GM19328 (cell line): ENCODE data around the gene MAD1L1.

Experiments
- ATAC-seq: cut with Tn5 transposase; IDR thresholded peaks from one replicate; pipeline ENCODE4 v1.9.1; 2021; ENCODE audit warnings: mild to moderate bottlenecking, moderate library complexity; ENCODE audit not compliant: unreplicated experiment

The MAD1L1 gene

GRCh38 chr7:2049782-2050510 is 182.8 kb downstream of the MAD1L1 start:
- no peak for ATAC-seq

GRCh38 chr7:2049111-2049781 is 183.5 kb downstream of the MAD1L1 start:
- no peak for ATAC-seq

GRCh38 chr7:2048531-2048930 is 184.2 kb downstream of the MAD1L1 start:
- no peak for ATAC-seq

- ATAC-seq, result no peak
Observed at GRCh38 chr7:2048006-2048405, 184.7 kb downstream of the MAD1L1 start.

GRCh38 chr7:2046581-2047565 is 185.9 kb downstream of the MAD1L1 start:
- no peak for ATAC-seq

GRCh38 chr7:2045559-2046405 is 187.0 kb downstream of the MAD1L1 start:
- no peak for ATAC-seq

- ATAC-seq, result no peak
Observed at GRCh38 chr7:2044883-2045471, 187.8 kb downstream of the MAD1L1 start.

GRCh38 chr7:2044311-2044882 is 188.3 kb downstream of the MAD1L1 start:
- ATAC-seq, result no peak

- ATAC-seq, result no peak
Observed at GRCh38 chr7:2043316-2044039, 189.3 kb downstream of the MAD1L1 start.

GRCh38 chr7:2042650-2043049 is 190.1 kb downstream of the MAD1L1 start:
- no peak for ATAC-seq

GRCh38 chr7:2041496-2042367 is 191.0 kb downstream of the MAD1L1 start:
- ATAC-seq, result no peak

- no peak for ATAC-seq
Observed at GRCh38 chr7:2040893-2041270, 191.9 kb downstream of the MAD1L1 start.

GRCh38 chr7:2040201-2040892 is 192.4 kb downstream of the MAD1L1 start:
- ATAC-seq, result no peak

- ATAC-seq, result no peak
Observed at GRCh38 chr7:2038931-2039728, 193.6 kb downstream of the MAD1L1 start.

- no peak for ATAC-seq
Observed at GRCh38 chr7:2037808-2038522, 194.8 kb downstream of the MAD1L1 start.

GRCh38 chr7:2037301-2037807 is 195.4 kb downstream of the MAD1L1 start:
- no peak for ATAC-seq
